ENCODE measurements around the gene TUBB4A. TPM values are rescaled to one million over a fixed set of nuclear protein-coding genes. Genes with fewer than 3 reads are reported as not detected.

The TUBB4A gene
- total RNA-seq, 1 experiment from 2014 or later, result not detected

DNA sequence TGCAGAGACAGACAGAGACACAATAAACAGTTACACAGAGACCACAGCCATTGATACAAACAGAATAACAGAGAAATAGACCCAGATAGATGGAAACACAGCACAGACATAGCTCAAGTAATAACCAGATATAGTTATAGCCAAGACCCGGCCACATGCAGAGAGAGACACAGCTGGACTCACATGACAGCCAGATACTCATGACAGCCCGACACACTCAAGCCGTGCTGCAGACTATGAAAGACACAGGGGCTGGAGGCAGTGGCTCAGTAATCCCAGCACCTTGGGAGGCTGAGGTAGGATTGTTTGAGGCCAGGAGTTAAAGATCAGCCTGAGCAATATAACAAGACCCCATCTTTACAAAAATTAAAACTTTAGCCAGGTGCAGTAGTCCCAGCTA, 18.9 kb downstream of the TUBB4A start:
- CTCF ChIA-PET, result interaction anchor here (0.7 kb wide), 2 partner anchors 206 to 776 kb away, joined by 3 read pairs; no protein-coding TSS in a partner anchor
- H3K36me3 Mint-ChIP-seq (ENCODE audit: insufficient read depth, unreplicated experiment), result no peaks in the 10 kb centered on the region
- BruUV-seq (replicated peaks), result no TSS peak
- intact Hi-C loops (cut with micrococcal nuclease), result no loop called here
- H3K27me3 Mint-ChIP-seq (ENCODE audit: insufficient read depth, unreplicated experiment), result no peaks in the 10 kb centered on the region
- H3K4me1 Mint-ChIP-seq (ENCODE audit: insufficient read depth, unreplicated experiment), result peaks cover 14% of the 10 kb centered on the region
- TF ChIP-seq, protein P1, sequence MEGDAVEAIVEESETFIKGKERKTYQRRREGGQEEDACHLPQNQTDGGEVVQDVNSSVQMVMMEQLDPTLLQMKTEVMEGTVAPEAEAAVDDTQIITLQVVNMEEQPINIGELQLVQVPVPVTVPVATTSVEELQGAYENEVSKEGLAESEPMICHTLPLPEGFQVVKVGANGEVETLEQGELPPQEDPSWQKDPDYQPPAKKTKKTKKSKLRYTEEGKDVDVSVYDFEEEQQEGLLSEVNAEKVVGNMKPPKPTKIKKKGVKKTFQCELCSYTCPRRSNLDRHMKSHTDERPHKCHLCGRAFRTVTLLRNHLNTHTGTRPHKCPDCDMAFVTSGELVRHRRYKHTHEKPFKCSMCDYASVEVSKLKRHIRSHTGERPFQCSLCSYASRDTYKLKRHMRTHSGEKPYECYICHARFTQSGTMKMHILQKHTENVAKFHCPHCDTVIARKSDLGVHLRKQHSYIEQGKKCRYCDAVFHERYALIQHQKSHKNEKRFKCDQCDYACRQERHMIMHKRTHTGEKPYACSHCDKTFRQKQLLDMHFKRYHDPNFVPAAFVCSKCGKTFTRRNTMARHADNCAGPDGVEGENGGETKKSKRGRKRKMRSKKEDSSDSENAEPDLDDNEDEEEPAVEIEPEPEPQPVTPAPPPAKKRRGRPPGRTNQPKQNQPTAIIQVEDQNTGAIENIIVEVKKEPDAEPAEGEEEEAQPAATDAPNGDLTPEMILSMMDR (IDR thresholded peaks at IDR 0.05; ENCODE audit: unreplicated experiment), result no peak
- H3K4me3 Mint-ChIP-seq (ENCODE audit: unreplicated experiment), result no peak overlapping the region
- H3K27ac Mint-ChIP-seq (ENCODE audit: low read depth, unreplicated experiment), result no peak overlapping the region
- no peaks in the 10 kb centered on the region for H3K9me3 Mint-ChIP-seq (ENCODE audit: unreplicated experiment)
- no peak for DNase-seq (ENCODE audit: unreplicated experiment)
- POLR2A ChIA-PET, result no interaction called here

DNA sequence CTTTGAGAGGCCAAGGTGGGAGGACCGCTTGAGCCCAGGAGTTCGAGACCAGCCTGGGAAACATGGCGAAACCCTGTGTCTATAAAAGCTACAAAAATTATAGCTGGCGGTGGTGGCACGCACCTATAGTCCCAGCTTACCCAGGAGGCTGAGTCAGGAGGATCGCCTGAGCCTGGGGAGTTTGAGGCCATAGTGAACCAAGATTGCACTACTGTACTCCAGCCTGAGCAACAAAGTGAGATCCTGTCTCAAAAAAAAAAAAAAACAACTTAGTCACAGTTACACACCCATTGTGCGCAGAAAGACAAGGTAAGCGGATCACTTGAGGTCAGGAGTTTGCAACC, 19.8 kb downstream of the TUBB4A start:
- intact Hi-C loops (cut with micrococcal nuclease), result no loop called here
- Mint-ChIP-seq H3K27me3 (ENCODE audit: insufficient read depth, unreplicated experiment) (no peaks in the 10 kb centered on the region), H3K4me1 (ENCODE audit: insufficient read depth, unreplicated experiment) (peaks cover 14% of the 10 kb centered on the region), H3K4me3 (ENCODE audit: unreplicated experiment) (no peak overlapping the region), H3K9me3 (ENCODE audit: unreplicated experiment) (no peaks in the 10 kb centered on the region), H3K36me3 (ENCODE audit: insufficient read depth, unreplicated experiment) (no peaks in the 10 kb centered on the region), H3K27ac (ENCODE audit: low read depth, unreplicated experiment) (no peak overlapping the region)
- ChIA-PET POLR2A (interaction anchor here (0.6 kb wide), 1 partner anchor 47 kb away, joined by 3 read pairs; no protein-coding TSS in a partner anchor), CTCF (no interaction called here)
- TF ChIP-seq, protein P1 (IDR thresholded peaks at IDR 0.05; ENCODE audit: unreplicated experiment), result no peak
- no TSS peak for BruUV-seq (replicated peaks)
- no peak for DNase-seq (ENCODE audit: unreplicated experiment)

DNA sequence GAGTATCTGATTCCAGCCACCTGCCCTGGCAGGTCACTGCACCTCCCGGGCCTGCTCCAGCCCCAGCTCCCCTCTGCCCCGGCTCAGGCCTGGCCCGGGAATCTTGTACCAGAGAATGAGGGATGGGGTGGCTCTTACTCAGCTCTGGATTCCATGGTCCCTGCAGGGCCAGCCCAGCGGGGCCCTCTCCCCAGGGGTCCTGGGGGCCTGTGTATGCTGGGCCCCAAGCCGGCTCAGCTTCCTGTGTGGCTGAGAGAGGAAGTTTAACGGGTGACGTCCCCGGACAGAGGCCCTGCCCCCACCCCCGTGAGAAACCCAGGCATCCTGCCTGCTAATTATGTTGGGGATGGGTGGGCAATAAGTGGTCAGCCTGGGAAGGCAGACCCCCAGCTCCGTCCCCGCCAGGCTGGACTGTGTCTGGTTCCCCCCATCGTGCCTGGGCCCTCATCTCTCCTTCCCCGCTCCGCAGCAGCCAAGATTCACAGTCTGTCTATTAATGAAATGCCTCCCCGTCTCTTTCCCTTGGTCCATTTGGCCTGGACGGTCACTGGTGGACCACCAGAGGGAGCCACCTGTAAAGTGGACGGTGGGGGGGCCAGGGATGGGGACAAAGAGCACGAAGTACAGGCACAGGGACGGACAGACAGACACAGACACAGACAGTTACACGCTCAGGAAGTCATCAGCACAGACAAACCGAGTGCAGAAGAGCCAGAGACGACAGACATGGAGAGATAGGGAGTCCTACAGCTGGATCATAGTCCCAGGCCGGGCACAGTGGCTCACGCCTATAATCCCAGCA, 20.4 kb downstream of the TUBB4A start, which contains the start of gene DENND1C:
TSS of gene DENND1C (minus strand) at position 247 of the 802 bp plus-strand sequence. CDS start at position 155, 92 bp downstream.
- TF ChIP-seq, protein P1 (IDR thresholded peaks at IDR 0.05; ENCODE audit: unreplicated experiment), result peak; percentile 26
- Mint-ChIP-seq H3K4me1 (ENCODE audit: insufficient read depth, unreplicated experiment) (peaks cover 14% of the 10 kb centered on the region), H3K27ac (ENCODE audit: low read depth, unreplicated experiment) (no peak within 1 kb of the TSS), H3K9me3 (ENCODE audit: unreplicated experiment) (no peaks in the 10 kb centered on the region), H3K36me3 (ENCODE audit: insufficient read depth, unreplicated experiment) (no peaks in the 10 kb centered on the region), H3K4me3 (ENCODE audit: unreplicated experiment) (no peak within 1 kb of the TSS), H3K27me3 (ENCODE audit: insufficient read depth, unreplicated experiment) (no peaks in the 10 kb centered on the region)
- POLR2A ChIA-PET, result interaction anchor here (0.6 kb wide), 1 partner anchor 47 kb away, joined by 3 read pairs; no protein-coding TSS in a partner anchor
- peak; percentile 27 for DNase-seq (ENCODE audit: unreplicated experiment)
- no TSS peak for BruUV-seq (replicated peaks)
- intact Hi-C loops (cut with micrococcal nuclease), result no loop called here
- CTCF ChIA-PET, result interaction anchor here (0.5 to 0.6 kb wide), 2 partner anchors 16 to 254 kb away, joined by 3 to 5 read pairs; no protein-coding TSS in a partner anchor

DNA sequence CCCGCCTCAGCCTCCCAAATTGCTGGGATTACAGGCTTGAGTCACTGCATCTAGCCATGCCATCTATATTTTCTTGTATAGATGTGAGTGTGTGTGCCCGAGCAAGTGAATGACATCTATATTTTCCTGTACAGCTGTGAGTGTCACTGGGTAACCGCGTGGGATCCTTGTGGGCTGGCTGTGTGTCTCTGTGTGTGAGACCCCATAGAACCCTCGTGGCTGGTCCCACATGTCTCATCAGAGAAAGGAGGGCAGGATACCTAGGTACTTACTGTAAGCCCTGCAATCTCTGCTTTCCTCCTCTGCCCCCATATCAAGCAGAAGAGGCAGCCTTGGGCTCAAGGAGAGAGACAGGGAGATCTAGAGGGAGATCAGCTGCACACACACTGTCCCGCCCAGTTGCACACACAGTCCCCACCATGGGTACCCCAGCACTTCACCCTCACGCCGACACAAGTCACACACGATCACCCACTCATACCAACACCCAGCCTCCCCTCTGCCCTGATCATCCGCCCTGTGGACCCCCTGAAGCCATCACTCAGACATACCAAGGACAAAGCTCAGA, 21.2 kb downstream of the TUBB4A start:
- intact Hi-C loops (cut with micrococcal nuclease), result no loop called here
- peaks cover 14% of the 10 kb centered on the region for H3K4me1 Mint-ChIP-seq (ENCODE audit: insufficient read depth, unreplicated experiment)
- no peaks in the 10 kb centered on the region for H3K9me3 Mint-ChIP-seq (ENCODE audit: unreplicated experiment)
- CTCF ChIA-PET, result interaction anchor here (0.5 to 0.6 kb wide), 2 partner anchors 17 to 255 kb away, joined by 3 to 5 read pairs; no protein-coding TSS in a partner anchor
- H3K27me3 Mint-ChIP-seq (ENCODE audit: insufficient read depth, unreplicated experiment), result no peaks in the 10 kb centered on the region
- BruUV-seq (replicated peaks), result no TSS peak
- DNase-seq (ENCODE audit: unreplicated experiment), result no peak
- TF ChIP-seq, protein P1 (IDR thresholded peaks at IDR 0.05; ENCODE audit: unreplicated experiment), result no peak
- no peak overlapping the region for H3K4me3 Mint-ChIP-seq (ENCODE audit: unreplicated experiment)
- no peaks in the 10 kb centered on the region for H3K36me3 Mint-ChIP-seq (ENCODE audit: insufficient read depth, unreplicated experiment)
- POLR2A ChIA-PET, result no interaction called here
- H3K27ac Mint-ChIP-seq (ENCODE audit: low read depth, unreplicated experiment), result no peak overlapping the region

Measured in MCF 10A (cell line).